ENCODE data around the gene PREB. TPM values are rescaled to one million over a fixed set of nuclear protein-coding genes. Genes with fewer than 3 reads are reported as not detected.

The PREB gene
- total and polyA plus RNA-seq, 2 of the 13 experiments (the other 11 are each of a cell fraction or from before 2014, with no cell fraction given), result 112 to 192 TPM

DNA sequence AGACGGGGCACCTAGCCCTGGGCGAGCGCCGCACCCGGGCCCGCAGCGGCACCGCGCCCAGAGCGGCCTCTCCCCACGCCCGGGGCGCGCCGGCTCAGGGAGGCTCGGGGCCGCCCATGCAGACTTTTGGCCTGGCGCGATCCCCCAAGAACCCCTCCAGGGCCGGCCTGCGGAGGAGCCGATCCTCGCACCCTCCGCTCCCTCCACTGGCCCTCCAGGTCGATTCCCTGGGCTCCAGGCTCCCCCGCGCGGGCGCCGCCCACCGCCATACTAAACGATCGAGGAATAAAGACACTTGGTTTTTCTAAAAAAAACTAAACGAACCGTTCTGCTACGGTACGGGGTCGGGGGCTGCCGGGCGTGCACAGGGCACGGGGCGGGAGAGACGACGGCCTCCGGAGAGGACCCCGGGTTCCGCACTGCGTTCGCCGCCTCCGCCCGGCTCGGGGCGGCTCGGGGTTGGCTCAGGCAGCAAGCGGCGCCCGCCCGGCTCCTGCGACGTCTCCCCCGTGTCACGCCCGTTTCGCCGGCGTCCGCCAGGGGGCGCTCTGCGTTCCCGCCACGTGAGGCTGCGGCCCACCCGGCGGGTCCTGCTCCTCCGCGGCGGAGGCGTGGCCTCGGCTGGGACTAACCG, 48.2 kb downstream of the PREB start (continued):
- TF ChIP-seq, protein P1, sequence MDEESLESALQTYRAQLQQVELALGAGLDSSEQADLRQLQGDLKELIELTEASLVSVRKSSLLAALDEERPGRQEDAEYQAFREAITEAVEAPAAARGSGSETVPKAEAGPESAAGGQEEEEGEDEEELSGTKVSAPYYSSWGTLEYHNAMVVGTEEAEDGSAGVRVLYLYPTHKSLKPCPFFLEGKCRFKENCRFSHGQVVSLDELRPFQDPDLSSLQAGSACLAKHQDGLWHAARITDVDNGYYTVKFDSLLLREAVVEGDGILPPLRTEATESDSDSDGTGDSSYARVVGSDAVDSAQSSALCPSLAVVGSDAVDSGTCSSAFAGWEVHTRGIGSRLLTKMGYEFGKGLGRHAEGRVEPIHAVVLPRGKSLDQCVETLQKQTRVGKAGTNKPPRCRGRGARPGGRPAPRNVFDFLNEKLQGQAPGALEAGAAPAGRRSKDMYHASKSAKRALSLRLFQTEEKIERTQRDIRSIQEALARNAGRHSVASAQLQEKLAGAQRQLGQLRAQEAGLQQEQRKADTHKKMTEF (CRISPR knock-in tag; IDR thresholded peaks at IDR 0.05), result peak; percentile 78
- TF ChIP-seq IKZF5 (CRISPR knock-in tag; IDR thresholded peaks at IDR 0.05) (peak; percentile 54; the same call in 1 of the 2 replicates), KLF15 (CRISPR knock-in tag; IDR thresholded peaks at IDR 0.05; ENCODE audit: borderline replicate concordance) (no peak), FUBP1 (CRISPR knock-in tag; IDR thresholded peaks at IDR 0.05; ENCODE audit: borderline replicate concordance) (0 out of 2 replicates have a peak, but pooled peaks have one; percentile 24), BCL6 (CRISPR knock-in tag; IDR thresholded peaks at IDR 0.05) (peak; percentile 46; the same call in 1 of the 2 replicates), ZNF354B (CRISPR knock-in tag; IDR thresholded peaks at IDR 0.05) (no peak), ZNF136 (CRISPR knock-in tag; IDR thresholded peaks at IDR 0.05; ENCODE audit: low read depth) (no peak), ZNF788 (CRISPR knock-in tag; IDR thresholded peaks at IDR 0.05; ENCODE audit: borderline replicate concordance) (peak; percentile 54), BRD4 (CRISPR knock-in tag; IDR thresholded peaks at IDR 0.05) (peak; percentile 66; the same call in 1 of the 2 replicates), ZNF772 (CRISPR knock-in tag; IDR thresholded peaks at IDR 0.05) (no peak; the same call in 1 of the 2 replicates), SRSF1 (optimal IDR thresholded peaks at IDR 0.05; ENCODE audit: low read depth, low read length) (no peak), ZNF878 (CRISPR knock-in tag; IDR thresholded peaks at IDR 0.05) (no peak), ZFP37 (CRISPR knock-in tag; IDR thresholded peaks at IDR 0.05; ENCODE audit: borderline replicate concordance) (no peak; the same call in 1 of the 2 replicates), ZFP36 (IDR thresholded peaks at IDR 0.05; ENCODE audit: borderline replicate concordance, low read depth, low read length, partially characterized antibody) (no peak), XRCC5 (optimal IDR thresholded peaks at IDR 0.05; ENCODE audit: low read length) (peak; percentile 41)
- TF ChIP-seq, protein P2, sequence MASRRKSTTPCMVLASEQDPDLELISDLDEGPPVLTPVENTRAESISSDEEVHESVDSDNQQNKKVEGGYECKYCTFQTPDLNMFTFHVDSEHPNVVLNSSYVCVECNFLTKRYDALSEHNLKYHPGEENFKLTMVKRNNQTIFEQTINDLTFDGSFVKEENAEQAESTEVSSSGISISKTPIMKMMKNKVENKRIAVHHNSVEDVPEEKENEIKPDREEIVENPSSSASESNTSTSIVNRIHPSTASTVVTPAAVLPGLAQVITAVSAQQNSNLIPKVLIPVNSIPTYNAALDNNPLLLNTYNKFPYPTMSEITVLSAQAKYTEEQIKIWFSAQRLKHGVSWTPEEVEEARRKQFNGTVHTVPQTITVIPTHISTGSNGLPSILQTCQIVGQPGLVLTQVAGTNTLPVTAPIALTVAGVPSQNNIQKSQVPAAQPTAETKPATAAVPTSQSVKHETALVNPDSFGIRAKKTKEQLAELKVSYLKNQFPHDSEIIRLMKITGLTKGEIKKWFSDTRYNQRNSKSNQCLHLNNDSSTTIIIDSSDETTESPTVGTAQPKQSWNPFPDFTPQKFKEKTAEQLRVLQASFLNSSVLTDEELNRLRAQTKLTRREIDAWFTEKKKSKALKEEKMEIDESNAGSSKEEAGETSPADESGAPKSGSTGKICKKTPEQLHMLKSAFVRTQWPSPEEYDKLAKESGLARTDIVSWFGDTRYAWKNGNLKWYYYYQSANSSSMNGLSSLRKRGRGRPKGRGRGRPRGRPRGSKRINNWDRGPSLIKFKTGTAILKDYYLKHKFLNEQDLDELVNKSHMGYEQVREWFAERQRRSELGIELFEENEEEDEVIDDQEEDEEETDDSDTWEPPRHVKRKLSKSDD (CRISPR knock-in tag; IDR thresholded peaks at IDR 0.05; ENCODE audit: low read depth), result peak; percentile 85
- TF ChIP-seq, protein P3, sequence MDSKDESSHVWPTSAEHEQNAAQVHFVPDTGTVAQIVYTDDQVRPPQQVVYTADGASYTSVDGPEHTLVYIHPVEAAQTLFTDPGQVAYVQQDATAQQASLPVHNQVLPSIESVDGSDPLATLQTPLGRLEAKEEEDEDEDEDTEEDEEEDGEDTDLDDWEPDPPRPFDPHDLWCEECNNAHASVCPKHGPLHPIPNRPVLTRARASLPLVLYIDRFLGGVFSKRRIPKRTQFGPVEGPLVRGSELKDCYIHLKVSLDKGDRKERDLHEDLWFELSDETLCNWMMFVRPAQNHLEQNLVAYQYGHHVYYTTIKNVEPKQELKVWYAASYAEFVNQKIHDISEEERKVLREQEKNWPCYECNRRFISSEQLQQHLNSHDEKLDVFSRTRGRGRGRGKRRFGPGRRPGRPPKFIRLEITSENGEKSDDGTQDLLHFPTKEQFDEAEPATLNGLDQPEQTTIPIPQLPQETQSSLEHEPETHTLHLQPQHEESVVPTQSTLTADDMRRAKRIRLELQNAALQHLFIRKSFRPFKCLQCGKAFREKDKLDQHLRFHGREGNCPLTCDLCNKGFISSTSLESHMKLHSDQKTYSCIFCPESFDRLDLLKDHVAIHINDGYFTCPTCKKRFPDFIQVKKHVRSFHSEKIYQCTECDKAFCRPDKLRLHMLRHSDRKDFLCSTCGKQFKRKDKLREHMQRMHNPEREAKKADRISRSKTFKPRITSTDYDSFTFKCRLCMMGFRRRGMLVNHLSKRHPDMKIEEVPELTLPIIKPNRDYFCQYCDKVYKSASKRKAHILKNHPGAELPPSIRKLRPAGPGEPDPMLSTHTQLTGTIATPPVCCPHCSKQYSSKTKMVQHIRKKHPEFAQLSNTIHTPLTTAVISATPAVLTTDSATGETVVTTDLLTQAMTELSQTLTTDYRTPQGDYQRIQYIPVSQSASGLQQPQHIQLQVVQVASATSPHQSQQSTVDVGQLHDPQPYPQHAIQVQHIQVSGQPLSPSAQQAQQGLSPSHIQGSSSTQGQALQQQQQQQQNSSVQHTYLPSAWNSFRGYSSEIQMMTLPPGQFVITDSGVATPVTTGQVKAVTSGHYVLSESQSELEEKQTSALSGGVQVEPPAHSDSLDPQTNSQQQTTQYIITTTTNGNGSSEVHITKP (CRISPR knock-in tag; IDR thresholded peaks at IDR 0.05; ENCODE audit: low read depth), result no peak

All from HepG2 (cell line).